Activated effector memory CD4-positive, alpha-beta T cell treated with Interleukin-2 at 50 U/mL for 16 hours (primary cell): Measurements from ENCODE around the gene ARMC7.
A peak's percentile ranks its signal among the peaks of the same experiment; 100 is the strongest.
"Not testable (repeated sequence)": the region's sequence is repeated elsewhere in the genome, so short reads cannot be mapped to it uniquely, and the experiment has no call there.

ENCODE experiments used
- DNase-seq: peaks from one replicate; pipeline ENCODE4 v3.0.0-alpha.2; 2020

Gene ARMC7

DNA sequence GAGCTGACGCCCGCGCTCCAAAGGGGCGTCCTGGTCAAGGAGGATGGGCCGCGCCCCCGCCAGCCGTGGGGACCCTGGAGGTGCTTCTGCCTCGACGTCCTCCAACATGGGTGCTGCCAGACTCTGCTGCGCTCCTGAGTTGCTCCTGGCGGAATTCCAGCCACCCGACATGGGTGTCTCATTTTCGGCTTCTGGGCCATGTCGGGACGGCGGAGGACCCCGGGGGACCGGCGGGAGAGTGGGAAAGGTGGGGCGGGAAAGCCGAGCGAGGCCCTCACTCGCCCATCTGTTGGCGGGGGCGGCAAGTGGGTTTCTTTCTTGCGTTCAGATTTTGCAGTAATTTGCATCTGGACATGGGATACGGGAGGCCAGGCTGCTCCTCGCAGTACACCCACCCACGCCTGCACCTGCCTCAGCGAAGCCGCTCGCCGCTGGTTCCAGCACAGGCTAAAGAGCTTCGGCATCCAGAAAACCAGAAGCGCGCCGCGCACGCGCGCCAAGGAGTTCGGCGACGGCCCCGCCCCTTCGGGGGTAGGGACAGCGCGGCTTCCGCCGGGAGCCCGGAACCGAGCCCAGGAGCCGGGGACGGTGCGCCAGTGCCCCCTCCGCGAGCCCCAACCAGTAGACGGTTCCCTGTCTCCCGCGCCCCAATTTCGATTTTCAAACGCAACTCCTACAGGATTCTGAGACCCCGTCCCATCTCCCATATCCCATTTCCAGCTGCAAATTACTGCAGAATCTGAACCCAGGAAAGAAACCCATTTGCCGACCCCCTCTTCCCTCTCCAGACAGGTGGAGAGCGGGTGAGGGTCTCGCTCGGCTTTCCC lies at the start of gene ARMC7:
ARMC7 (plus strand) TSS at position 563 of the 827 bp plus-strand sequence. CDS start 320 bp downstream, outside the sequence.
- peak; percentile 87 for DNase-seq

DNA sequence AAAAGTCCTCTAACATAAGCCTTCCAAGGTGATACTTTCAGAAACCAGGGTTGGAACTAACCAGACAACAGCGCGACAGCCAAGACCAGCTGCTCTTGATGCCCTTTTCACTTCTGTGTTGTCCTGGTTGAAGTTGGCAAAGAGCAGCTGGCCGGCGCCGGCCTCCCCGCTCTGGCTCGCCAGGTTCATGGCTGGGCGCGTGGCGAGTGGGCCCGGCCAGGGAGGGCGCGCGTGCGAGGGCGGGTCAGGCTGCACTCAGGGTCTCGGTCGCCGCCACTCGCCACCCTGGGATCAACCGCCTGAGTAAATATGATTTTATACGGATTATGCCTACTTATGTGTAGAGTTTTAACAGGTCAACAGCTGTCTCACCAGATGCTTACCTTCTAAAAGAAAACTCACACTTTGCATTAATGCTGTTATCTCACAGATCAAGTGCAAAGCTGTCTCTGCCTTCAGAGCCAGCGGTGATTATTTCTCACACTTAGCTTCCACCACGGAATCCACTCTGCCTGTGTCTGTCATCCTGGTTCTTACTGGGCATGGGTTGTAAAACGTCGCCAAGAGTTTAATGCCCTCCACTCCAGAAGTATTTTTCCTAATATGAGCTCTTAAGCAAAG lies 49.2 kb upstream of the ARMC7 start:
- DNase-seq, result no peak

GRCh38 chr17:75061055-75061438 lies 48.7 kb upstream of the ARMC7 start:
- DNase-seq, result no peak

DNA sequence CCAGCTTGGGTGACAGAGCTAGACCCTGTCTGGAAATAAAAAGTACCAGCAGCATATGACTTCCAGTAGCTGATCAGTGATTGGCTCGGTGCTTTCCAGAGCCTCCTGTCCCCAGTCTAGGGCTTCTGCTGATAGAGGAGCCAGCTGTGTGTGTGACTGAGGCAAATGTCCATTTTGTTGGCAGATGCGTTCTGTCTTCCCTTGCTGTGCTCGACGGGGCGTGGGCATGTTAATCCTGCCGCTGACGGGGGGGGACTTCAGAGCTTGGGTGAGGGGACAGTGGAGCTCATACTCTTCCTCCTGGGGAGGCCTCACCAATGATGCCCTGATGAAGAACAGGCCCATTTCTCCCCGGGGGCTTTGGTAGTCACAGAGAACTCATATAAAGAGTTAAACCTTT lies 48.2 kb upstream of the ARMC7 start:
- DNase-seq, result no peak

- no peak for DNase-seq
Observed at GRCh38 chr17:75063201-75063600, 46.6 kb upstream of the ARMC7 start.

DNA sequence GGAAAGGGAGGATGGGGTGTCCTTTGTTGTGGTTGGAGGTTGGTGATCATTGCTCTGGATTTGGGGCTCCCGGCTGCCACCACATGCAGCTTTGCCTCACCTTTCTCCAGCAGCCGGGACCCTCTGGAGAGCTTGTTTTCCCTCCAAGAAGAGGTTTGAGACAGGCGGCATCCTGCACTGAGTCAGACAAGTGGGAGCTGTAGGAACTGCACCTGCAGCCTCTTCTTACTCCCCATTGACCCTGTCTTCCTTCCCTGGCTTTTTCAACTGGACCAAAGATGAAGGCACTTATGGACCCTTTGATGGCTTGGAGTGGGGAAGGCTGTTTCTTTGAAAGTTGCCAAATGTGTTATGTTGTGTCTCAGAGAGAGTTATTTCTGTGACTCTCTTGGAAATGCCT lies 46.1 kb upstream of the ARMC7 start:
- DNase-seq, result no peak

- no peak for DNase-seq
Observed at GRCh38 chr17:75064040-75064439, 45.7 kb upstream of the ARMC7 start.

- no peak for DNase-seq
Observed at GRCh38 chr17:75064460-75064859, 45.3 kb upstream of the ARMC7 start.

DNA sequence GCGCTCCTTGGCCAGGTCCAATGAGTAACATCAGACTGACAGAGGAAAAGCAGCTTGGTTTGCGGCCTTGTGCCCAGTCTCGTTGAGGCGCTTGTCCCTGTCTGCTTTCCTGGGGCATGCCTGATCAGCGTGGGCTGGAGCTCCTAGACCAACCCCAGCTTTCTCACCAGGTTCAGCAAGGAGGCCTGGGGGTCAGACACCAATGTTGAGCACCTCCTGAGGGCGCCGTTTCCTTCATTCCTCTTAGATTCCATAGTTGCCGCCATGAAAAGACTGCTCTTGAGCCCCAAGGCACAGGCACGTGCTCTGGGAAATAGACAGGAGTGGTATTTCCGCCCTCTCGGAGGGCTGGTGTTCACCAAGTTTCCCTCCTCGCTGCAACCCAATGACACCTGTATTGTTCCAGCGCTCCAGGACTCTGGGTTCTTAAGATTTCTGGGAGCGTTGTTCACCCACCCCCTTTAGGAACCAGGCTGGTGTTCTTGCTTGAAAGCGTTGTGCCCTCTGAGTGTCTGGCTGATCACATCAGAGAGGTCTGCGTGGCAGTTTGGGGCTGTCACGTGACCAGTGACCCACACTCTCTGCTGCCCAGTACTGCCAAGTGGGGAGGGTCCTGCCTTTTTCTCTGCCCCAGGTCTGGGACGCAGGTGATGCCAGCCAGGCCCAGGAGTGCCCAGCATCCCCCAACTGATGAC lies 44.8 kb upstream of the ARMC7 start:
- DNase-seq, result no peak

DNA sequence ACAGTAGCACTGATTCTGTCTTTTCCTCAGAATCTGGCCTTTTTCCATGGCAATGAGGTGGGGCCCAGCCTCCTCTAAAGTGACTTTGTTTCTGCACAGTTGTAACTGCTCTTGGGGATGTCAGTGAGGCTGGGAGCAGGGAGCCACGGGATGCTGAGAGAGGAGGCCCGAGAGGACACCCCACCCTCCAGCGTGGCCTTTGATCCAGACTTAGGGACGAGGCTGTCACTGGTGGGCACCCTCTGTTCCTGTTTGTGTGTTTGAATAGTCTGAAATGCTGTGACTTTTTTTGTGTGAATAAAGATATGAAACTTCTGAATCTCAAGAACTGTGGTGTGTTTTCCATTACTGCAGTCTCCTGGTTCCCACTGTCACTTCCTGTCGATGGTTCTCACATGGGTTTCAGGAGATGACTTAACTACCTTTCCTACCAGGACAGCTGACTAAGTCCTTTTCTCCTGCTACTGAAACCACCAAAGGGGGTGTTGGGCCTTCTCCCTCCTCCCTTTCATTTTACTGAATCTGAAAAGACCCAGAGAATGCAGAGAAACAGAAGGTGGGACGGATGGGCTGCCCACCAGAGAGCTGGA lies 44.1 kb upstream of the ARMC7 start:
- DNase-seq, result no peak

GRCh38 chr17:75067856-75068255 lies 41.9 kb upstream of the ARMC7 start:
- DNase-seq, result peak; percentile 25

- no peak for DNase-seq
Observed at GRCh38 chr17:75068750-75069149, 41.0 kb upstream of the ARMC7 start.

- no peak for DNase-seq
Observed at GRCh38 chr17:75069783-75070182, 40.0 kb upstream of the ARMC7 start.

GRCh38 chr17:75071478-75072271 lies 38.1 kb upstream of the ARMC7 start:
- not testable (repeated sequence) for DNase-seq

- not testable (repeated sequence) for DNase-seq
Observed at GRCh38 chr17:75072909-75073308, 36.9 kb upstream of the ARMC7 start.

GRCh38 chr17:75073618-75074047 lies 36.1 kb upstream of the ARMC7 start:
- no peak for DNase-seq

GRCh38 chr17:75074532-75074931 lies 35.2 kb upstream of the ARMC7 start:
- no peak for DNase-seq

DNA sequence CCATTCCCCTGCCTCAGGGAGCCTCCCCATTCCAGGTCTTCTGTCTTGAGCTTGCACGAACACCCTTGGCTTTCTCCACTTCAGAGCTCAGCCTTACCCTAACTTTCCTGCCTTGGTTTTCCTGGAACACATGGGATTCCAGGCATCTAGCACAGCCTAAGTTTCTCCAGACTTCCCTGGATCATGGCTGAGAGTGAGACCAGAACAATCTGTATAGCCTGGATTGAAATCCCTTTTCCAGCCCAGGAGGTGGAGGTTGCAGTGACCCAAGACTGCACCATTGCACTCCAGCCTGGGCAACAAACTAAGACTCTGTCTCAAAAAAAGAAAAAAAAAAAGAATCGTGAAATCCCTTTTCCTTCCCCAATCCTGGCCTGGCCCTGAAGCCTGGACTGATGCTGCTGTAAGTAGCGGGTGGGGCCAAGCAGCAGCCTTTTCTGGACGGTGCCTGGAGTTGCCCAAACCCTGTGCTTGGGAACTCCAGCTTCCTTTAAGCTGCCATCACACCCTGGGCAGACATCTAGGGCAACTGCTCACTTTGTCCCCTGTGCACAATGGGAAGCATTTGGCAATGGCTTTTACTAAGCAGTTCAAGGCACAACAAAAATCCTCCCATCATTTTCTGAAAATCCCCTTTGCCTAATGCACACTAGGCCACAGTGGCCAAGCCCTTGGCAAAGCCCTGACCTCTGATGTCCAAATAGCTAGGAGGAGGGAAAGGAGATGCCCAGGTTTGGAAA lies 34.0 kb upstream of the ARMC7 start:
- no peak for DNase-seq

GRCh38 chr17:75077072-75077495 lies 32.7 kb upstream of the ARMC7 start:
- no peak for DNase-seq

DNA sequence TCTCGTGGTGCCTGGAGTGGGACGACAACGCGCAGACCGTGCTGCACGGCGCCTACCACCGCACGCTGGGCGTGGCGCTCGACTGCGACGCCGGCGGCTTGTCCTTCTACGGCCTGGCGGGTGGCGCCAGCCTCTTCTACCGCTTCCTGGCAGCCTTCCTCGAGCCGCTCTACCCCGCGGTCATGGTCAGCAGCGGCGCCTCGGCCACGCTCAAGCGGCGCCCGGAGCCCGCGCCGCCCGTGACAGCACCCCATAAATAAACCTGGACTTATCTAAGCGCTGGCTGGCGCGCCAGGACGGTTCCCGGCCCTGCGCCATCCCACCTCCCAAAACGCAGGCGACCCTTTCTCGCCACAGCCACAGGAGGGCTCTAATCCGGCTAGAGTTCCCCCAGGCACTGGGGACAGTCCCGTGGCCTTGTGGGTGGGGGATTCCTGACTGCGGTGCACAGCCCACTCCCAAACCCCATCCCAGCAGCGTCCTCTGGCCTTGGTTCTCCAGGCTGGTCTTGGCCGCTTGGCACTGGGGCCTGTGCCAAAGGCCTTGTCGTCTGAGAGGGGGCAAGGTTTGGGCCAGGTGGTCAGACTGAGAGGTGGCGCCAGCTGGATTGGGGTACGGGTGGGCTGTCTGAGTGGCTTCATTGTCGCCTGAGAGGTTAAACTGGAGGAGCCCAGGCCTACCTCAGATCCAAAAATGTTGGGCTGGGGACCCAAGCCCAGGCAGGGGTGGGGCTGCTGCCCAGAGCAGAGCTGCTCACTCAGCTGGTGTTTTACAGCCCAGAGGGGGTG lies 32.1 kb upstream of the ARMC7 start:
- peak; percentile 49 for DNase-seq
